NCI-H187 (cell line): ENCODE data around the gene ZDHHC5.
A peak's percentile ranks its signal among the peaks of the same experiment; 100 is the strongest.

Source experiments
- DNase-seq, 2 experiments: peaks; one replicate each; lab custom pipeline; 2025; lab: John Stamatoyannopoulos, UW

ZDHHC5 gene

DNA sequence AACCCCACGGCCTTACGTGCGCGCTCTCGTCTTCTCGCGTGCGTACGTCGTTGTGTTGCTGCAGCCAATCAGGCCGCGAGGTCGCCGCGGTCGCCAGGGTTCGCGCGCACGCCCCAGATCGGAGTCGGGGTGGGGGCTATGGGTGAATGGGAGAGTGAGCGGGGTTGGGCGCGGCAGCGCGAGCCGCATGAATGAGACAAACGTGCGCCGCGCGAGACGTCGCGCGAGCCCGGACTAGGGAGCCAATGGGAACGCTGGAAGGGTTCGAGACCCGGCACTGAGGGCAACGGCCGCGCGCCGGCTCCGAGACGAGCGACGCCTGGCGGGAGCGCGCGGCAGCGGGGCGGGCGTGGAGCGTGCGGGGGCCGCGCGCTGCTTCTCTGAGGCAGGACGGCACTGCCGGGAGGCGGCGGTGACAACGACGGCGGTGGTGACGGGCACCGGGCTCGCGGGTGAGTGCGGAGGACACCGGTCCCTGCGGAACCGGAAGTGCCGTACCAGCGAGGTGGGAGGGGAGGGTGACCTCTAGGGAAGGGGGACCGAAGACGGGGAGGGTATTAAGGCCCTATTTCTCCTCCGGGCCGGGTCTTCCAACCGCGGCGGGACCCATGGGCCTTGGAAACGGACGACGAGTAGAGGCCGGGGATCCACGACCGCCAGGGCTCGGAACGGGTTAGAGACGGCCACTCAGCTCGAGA lies at the start of gene ZDHHC5:
Gene ZDHHC5, plus strand, starts transcription at position 379 of the 698 bp plus-strand sequence. CDS start 4,977 bp downstream, outside the sequence.
- peak; percentile 96 to 98 for DNase-seq

GRCh38 chr11:57618438-57618837 lies 49.5 kb upstream of the ZDHHC5 start:
- DNase-seq, result no peak

GRCh38 chr11:57619331-57619730 lies 48.6 kb upstream of the ZDHHC5 start:
- DNase-seq, result no peak

GRCh38 chr11:57620467-57620866 lies 47.4 kb upstream of the ZDHHC5 start:
- DNase-seq, result no peak

- DNase-seq, result no peak
Measured at GRCh38 chr11:57622263-57622662, 45.7 kb upstream of the ZDHHC5 start.

- no peak for DNase-seq
Measured at GRCh38 chr11:57624864-57625263, 43.0 kb upstream of the ZDHHC5 start.

DNA sequence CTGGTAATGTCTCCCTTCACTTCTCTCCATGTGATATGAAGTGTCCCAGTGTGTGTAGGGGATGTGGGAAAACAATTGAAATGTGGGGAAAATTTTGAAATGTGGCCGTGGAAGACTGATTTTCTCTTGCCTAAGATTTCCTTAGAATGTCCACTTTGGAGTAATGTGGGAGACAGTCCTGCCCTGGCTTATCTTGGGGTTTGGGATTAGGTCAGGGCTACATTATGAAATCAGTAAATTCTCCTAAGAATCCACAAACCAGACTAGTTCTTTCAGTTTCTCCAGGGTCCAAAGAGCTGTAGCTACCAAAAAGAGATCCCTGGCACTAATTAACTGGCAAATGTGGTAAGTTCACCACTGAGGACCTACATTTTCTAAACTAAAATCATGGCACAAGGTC lies 41.0 kb upstream of the ZDHHC5 start:
- no peak for DNase-seq

DNA sequence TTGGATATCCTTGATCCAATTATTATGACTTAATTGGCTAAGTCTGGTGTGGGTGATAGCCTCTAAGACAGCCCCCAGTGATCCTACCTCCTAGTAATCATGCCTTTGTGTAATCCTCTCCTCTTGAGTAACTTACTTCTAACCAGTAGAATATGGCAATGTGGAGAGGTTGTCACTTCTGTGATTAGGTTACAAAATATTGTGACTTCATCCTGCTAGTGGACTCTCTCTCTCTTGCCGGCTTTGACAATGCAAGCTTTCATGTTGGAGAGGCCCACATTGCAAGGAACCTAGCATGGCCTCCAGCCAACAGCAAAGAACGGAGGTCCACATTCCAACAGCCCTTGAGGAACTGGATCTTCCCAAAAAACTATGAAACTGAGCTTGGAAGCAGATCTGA lies 37.7 kb upstream of the ZDHHC5 start:
- no peak for DNase-seq

DNA sequence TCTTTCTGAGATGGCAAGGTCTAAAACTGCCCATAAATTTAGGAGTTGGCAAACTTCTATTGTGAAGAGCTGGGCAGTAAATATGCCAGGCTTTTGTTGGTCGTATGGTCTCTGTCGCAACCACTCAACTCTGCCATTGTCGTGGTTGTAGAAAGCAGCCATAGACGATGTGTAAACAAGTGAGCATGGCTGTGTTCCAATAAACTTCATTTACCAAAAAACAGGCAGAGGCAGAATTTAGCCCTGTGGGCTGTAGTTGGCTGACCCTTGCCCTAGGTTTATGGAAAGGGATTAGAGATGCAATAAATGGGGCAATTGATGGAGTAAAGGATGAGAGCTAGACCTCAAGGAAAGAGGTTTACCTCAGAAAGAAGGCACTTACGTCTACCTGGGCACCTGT lies 35.8 kb upstream of the ZDHHC5 start:
- no peak for DNase-seq

DNA sequence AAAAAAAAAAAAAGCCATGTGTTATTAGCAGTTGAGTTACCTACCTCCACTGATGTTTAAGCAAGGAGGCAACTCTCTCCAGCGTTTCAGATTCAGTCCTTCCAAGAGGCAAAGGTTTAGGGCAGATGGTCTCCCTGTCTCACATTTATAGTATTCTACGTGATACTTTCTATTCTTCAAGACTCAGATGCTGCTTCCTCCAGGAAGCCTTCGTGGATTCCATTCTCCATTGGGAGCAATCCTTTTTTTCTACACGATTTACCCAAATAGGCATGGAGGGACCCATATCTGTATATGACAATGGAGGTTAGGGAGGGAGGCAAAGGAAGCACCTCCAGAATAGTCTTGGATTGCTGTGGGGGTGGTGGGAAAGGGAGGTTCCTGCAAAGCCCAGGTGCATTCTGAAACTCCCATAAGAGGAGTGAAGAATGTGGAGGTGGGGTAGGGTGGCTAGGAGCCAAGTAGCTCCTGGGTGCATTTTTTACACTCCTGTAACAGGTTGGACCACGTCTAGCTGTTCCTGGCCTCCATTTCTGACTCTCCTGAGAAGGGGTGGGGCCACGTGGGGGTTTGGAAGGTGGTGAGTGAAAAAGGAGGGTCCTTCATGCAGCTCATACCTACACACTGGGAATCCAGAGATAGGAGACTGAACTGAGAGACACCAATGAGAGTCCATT lies 34.4 kb upstream of the ZDHHC5 start:
- no peak for DNase-seq

DNA sequence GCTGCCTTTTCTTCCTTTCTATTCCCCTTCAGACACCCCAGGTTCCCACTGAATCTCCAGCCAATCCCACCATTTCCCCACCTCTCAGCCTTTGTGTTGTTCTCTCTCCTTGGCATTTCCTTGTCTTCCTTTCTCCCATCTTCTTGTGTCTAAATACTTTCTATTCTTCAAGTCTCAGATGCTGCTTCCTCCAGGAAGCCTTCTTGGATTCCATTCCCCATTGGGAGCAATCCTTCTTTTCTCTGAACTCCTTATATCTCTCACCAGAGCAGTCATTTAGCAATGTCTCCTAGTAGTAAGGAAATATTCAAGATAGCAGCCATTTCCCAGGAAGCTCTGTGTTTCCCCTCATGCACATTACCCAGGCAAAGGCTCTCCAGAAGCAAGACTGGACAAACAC lies 33.6 kb upstream of the ZDHHC5 start:
- DNase-seq, result no peak

GRCh38 chr11:57635246-57635645 lies 32.7 kb upstream of the ZDHHC5 start:
- DNase-seq, result no peak

DNA sequence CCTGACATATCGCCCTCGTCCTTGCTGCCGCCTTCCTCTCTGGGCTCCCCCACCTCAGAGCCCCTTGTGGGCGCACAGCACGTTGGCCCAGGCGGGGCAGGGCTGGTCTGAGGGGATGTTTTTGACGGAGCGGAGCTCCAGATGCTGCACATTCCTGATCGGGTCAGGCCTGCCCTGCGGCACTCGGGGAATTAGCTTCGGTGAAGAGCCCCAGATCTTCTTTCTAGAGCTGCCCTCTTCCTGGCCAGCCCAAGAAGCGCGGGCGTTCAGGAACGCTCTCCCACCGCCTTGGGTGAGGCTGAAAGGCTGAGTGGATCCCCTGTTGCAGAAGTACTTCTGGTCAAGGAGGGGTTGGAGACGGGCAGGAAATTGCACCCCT lies 30.3 kb upstream of the ZDHHC5 start:
- DNase-seq, result no peak

DNA sequence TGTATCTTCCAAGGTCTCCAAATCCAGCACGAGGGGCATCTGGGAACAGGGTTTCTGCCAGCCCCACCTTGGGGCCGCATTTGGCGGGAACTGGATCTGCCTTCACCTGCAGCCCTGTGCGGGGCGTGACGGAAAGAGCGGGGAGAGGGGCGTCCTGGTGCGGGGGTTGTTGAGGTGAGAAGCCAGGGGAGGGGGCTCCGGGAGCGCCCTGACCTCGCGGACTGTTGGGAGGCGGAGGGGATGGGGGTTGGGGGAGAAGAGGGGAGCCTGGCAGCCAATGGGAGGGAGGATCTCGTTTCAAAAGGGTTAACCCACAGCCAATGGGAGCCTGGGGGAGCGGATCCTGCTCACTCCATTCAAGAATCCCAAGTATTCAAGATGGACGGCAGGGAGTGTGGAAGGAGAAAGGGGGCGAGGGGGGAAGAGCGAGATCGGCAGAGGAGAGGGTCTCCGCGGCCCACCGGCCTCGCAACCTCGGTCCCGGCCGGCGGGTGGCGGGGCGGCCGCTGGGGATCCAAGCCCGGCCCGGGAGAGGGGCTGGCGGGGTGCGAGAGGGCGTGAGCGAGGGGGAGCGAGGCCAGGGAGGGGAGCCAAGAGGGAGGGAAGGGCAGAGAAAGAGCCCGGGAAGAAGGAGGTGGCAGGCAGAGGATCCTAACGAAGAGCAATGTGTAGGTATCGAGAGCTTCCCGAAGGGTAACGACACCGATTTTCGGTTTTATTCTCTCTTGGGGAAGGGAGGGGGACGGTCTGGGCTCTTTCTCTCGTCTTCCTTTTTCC lies 29.7 kb upstream of the ZDHHC5 start:
- DNase-seq, result peak in 1 of 2 experiments; percentile 14

DNA sequence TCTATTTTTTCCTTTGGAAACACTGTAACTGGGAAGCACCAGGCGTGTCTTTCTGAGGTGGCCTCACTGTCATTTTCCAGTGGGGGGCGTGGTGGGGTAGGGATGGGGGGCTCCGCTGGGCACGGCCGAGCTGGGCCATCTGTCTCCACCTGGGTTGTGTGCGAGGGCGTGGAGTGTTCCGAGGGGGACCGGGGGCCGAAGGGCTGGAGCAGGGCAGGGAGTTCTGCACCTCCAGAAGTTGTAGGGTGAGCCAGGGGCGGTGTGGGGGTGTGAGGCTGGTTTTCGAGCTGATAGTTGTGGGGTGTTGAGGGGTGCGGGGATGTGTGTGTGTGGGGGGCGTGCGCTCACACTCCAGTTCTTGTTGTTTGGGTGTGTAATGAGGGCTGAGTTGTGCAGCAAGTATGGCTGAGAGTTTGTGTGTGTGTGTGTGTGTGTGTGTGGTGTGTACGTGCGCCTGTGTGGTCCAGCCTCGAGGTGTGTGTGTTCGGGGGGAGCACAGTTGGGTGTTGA lies 29.0 kb upstream of the ZDHHC5 start:
- DNase-seq, result no peak

DNA sequence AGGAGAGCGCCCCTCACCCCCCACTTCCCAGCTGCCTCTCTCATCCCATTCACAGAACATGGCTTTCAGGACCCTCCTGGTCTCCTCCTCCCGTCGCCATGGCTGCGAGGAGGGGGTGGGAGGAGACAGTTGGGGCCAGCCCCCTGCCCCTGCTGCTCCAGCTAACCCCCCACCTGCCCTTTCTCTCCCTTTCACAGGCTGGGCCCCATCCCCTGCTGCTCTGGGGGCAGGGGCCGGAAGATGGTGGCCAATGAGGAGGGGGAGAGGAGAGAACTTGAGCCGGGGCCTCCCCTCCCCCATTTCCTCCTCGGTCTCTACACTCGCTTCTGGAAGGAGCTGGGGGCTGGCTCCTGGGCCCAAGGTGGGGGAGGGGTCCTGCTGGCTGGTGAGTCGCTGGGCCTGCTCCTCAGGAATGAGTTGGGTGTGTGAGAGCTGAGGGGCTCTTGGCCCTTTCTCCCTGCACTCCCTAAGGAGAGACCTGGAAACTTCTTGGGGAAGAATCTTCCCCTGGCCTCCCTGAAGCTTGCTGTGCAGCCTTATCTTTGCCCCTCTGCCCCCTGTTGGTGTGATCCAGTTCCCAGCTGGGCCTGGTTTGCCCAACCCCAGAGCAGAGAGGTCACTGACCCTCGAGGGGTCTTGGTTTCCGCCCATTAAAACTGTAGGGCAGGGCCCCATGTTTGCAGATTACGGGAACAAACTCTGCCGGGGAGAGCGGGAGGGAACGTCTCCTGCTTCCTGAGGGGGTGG lies 28.4 kb upstream of the ZDHHC5 start:
- DNase-seq, result no peak

DNA sequence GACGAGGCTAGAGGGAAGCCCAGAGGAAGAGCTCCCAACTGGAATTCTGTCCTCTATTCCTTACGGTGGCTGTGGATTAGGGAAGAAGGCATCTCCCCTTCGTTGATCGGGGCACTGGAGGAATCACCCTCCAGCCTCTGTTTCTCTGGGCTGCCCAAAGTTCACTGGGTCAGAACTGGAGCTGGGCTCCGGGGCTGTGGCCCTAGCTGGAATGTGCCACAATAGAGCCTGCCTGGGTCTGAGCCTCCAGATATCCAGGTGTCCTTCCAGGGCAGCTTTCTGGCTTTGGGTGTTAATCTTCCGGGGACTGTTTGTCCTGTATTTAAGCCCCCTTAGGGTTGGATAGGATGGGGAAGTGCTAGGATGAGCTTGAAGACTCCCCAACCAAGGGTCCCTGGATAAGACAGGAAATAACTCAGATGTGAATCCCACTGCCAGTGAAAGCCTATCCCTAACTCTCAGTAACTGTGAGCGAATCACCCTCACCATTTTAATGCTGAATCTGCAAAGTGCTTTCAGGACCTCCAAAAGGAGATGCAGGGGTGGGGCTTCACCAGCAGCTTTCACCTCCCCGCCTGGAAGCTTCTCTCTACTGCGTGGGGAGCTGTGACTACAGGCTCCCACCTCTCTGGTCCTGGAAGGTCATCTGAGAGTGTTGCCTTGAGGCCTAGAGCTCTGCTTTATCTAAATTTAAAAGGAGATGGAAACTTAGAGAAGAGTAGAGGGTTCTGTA lies 27.7 kb upstream of the ZDHHC5 start:
- DNase-seq, result no peak

- DNase-seq, result no peak
Measured at GRCh38 chr11:57641011-57641807, 26.7 kb upstream of the ZDHHC5 start.

DNA sequence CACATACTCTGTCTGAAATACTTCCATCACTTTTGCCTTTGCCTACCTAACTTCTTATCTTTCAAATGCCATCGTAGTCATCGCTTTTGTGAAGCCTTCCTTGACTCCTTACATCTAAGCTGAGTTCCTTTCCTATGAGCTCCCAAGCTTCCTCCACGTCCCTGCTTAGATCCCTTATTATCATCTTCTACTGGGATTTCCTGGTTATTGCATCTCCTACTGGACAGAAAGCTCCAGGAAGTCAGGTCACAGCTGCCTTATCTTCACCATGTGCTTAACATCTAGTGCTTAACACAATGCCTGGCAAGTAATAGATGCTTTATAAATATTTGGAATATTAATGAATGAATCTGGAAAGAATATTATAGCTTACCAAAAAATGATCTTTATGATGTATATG lies 24.1 kb upstream of the ZDHHC5 start:
- no peak for DNase-seq
